HG02571 (cell line): ENCODE data around the gene SGO1.

Experiments
- ATAC-seq: cut with Tn5 transposase; IDR thresholded peaks from one replicate; pipeline ENCODE4 v1.9.1; 2021; ENCODE audit warnings: mild to moderate bottlenecking, moderate library complexity; ENCODE audit not compliant: unreplicated experiment

Gene SGO1

GRCh38 chr3:20160230-20160629, 25.8 kb downstream of the SGO1 start:
- ATAC-seq = no peak

GRCh38 chr3:20154928-20155327, 31.1 kb downstream of the SGO1 start:
- no peak for ATAC-seq

GRCh38 chr3:20154078-20154477, 31.9 kb downstream of the SGO1 start:
- no peak for ATAC-seq

GRCh38 chr3:20148466-20148865, 37.5 kb downstream of the SGO1 start:
- no peak for ATAC-seq

- ATAC-seq = no peak
These were observed 38.6 kb downstream of the SGO1 start for GRCh38 chr3:20147361-20147760.

- no peak for ATAC-seq
These were observed 39.7 kb downstream of the SGO1 start for GRCh38 chr3:20146301-20146700.

GRCh38 chr3:20145874-20146273, 40.1 kb downstream of the SGO1 start:
- ATAC-seq = no peak

GRCh38 chr3:20143519-20143918, 42.5 kb downstream of the SGO1 start:
- ATAC-seq = no peak

- ATAC-seq = no peak
These were observed 43.5 kb downstream of the SGO1 start for GRCh38 chr3:20142517-20142916.

GRCh38 chr3:20141851-20142250, 44.2 kb downstream of the SGO1 start:
- no peak for ATAC-seq

- no peak for ATAC-seq
These were observed 44.7 kb downstream of the SGO1 start for GRCh38 chr3:20141316-20141715.

GRCh38 chr3:20140881-20141280, 45.1 kb downstream of the SGO1 start:
- ATAC-seq = no peak

GRCh38 chr3:20137647-20138046, 48.4 kb downstream of the SGO1 start:
- ATAC-seq = no peak

GRCh38 chr3:20136231-20136630, 49.8 kb downstream of the SGO1 start:
- no peak for ATAC-seq

- ATAC-seq = no peak
These were observed 55.9 kb downstream of the SGO1 start for GRCh38 chr3:20130106-20130505.

GRCh38 chr3:20128358-20128757, 57.6 kb downstream of the SGO1 start:
- no peak for ATAC-seq

GRCh38 chr3:20125897-20126296, 60.1 kb downstream of the SGO1 start:
- peak; percentile 100 for ATAC-seq

GRCh38 chr3:20125289-20125688, 60.7 kb downstream of the SGO1 start:
- ATAC-seq = no peak

- no peak for ATAC-seq
These were observed 62.8 kb downstream of the SGO1 start for GRCh38 chr3:20123131-20123652.

GRCh38 chr3:20121088-20121487, 64.9 kb downstream of the SGO1 start:
- ATAC-seq = no peak
